GM12892 (cell line): ENCODE data around the gene ADSS1.

Source experiments
- POLR2A ChIP-seq: IDR thresholded peaks from 2 replicates; pipeline ENCODE4 v1.6.1; 2011; ENCODE audit warnings: low read depth, low read length, control low read depth
- POLR2AphosphoS5 ChIP-seq: IDR thresholded peaks from 2 replicates; pipeline ENCODE4 v1.6.1; 2011; ENCODE audit warnings: low read depth, low read length, control low read depth

DNA sequence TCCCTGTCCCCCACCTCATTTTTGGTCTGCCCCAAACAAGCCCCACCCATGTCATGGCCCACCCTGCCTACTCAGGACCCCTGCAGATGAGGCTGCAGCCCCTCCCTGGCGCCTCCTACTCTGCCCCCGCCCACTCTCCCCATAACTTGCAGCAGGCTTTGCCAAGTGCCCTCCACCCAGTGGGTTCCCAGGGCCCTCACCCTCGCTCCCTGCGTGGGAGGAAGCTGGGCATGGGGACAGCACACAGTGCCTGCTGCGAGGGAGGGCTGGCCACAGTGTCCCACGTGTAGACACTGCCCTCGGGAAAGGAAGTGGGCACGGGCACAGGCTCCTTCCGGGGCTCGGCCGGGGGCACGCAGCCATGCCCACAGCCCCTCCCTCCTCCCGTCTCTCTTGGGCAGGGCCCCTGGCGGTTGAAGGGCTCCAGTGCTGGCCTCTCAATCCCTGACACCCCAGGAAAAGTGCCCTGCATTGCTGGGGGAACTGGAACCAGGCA is 62.1 kb downstream of the ADSS1 start:
- TF ChIP-seq POLR2A (no peak), POLR2AphosphoS5 (no peak)
